ENCODE results near the gene RAB11FIP4. TPM values are rescaled to one million over a fixed set of nuclear protein-coding genes. Genes with fewer than 3 reads are reported as not detected.

Gene RAB11FIP4
- total and polyA plus RNA-seq, 2 donors (not counting 1 experiment from before 2014, with no cell fraction given), result 17.0 to 70.5 TPM

GRCh38 chr17:31585280-31585630, 193.8 kb downstream of the RAB11FIP4 start:
- Histone ChIP-seq H3K9ac (ENCODE audit: low read length) (no peak overlapping the region), H3K4me1 (ENCODE audit: control insufficient read depth in 2 of 2, insufficient read depth in 2 of 2, low read length in 2 of 2) (peaks cover 10 to 16% of the 10 kb centered on the region in 2 donors), H3K36me3 (replicated peaks in 1 of 2; ENCODE audit: control extremely low read depth in 1 of 2, control insufficient read depth in 1 of 2, extremely low read depth in 1 of 2, insufficient read depth in 2 of 2, low read length in 1 of 2) (no peaks in the 10 kb centered on the region), H3K4me3 (ENCODE audit: control extremely low read depth in 1 of 5, extremely low read depth in 1 of 5, insufficient read depth in 1 of 5, low read depth in 2 of 5, low read length in 4 of 5) (no peak overlapping the region), H3K9me3 (ENCODE audit: control extremely low read depth in 1 of 3, control insufficient read depth in 2 of 3, insufficient read depth in 1 of 3, low read length in 2 of 3) (peaks cover 0 to 3% (median 0%) of the 10 kb centered on the region in 3 donors), H3K79me2 (ENCODE audit: control insufficient read depth, insufficient read depth, low read length) (no peaks in the 10 kb centered on the region), H3K27ac (ENCODE audit: low read length in 2 of 2) (no peak overlapping the region), H3K4me2 (replicated peaks; ENCODE audit: low read depth, low read length, poor library complexity, severe bottlenecking) (no peak overlapping the region), H3K27me3 (replicated peaks in 1 of 4; ENCODE audit: control extremely low read depth in 1 of 4, control insufficient read depth in 3 of 4, insufficient read depth in 4 of 4, low read length in 3 of 4) (no peaks in the 10 kb centered on the region), H2AFZ (ENCODE audit: insufficient read depth, low read depth, low read length, poor library complexity, severe bottlenecking) (no peak overlapping the region), H4K20me1 (ENCODE audit: control insufficient read depth, insufficient read depth, low read length, poor library complexity, severe bottlenecking) (no peaks in the 10 kb centered on the region)
- 94% methylated on average over 5 of the region's 6 CpGs for WGBS (ENCODE audit: insufficient coverage)
- DNase-seq, result no peak
- intact Hi-C loops (cut with micrococcal nuclease), result no loop called here
- no peak for ATAC-seq (ENCODE audit: low read depth)
- ChIA-PET POLR2A (no interaction called here), CTCF (no interaction called here)
- H3K27me3 Mint-ChIP-seq, result no peaks in the 10 kb centered on the region
- no peaks in the 10 kb centered on the region for H3K9me3 Mint-ChIP-seq (ENCODE audit: insufficient read depth)
- TF ChIP-seq EZH2 (IDR thresholded peaks at IDR 0.05; ENCODE audit: borderline replicate concordance, insufficient read depth, low read depth, low read length, poor library complexity, severe bottlenecking) (no peak), CTCF (IDR thresholded peaks at IDR 0.05) (no peak)
- H3K4me1 Mint-ChIP-seq, result peaks cover 15% of the 10 kb centered on the region
- no peak overlapping the region for H3K27ac Mint-ChIP-seq
- H3K4me3 Mint-ChIP-seq, result no peak overlapping the region

- no peak overlapping the region for H3K27ac Mint-ChIP-seq
- Histone ChIP-seq H3K9me3 (ENCODE audit: control extremely low read depth in 1 of 3, control insufficient read depth in 2 of 3, insufficient read depth in 1 of 3, low read length in 2 of 3) (no peaks in the 10 kb centered on the region), H3K9ac (ENCODE audit: low read length) (no peak overlapping the region), H3K4me1 (ENCODE audit: control insufficient read depth in 2 of 2, insufficient read depth in 2 of 2, low read length in 2 of 2) (peaks cover 8% of the 10 kb centered on the region in 2 donors), H3K79me2 (ENCODE audit: control insufficient read depth, insufficient read depth, low read length) (no peaks in the 10 kb centered on the region), H3K36me3 (replicated peaks in 1 of 2; ENCODE audit: control extremely low read depth in 1 of 2, control insufficient read depth in 1 of 2, extremely low read depth in 1 of 2, insufficient read depth in 2 of 2, low read length in 1 of 2) (no peaks in the 10 kb centered on the region), H3K27ac (ENCODE audit: low read length in 2 of 2) (no peak overlapping the region), H3K4me3 (ENCODE audit: control extremely low read depth in 1 of 5, extremely low read depth in 1 of 5, insufficient read depth in 1 of 5, low read depth in 2 of 5, low read length in 4 of 5) (no peak overlapping the region), H4K20me1 (ENCODE audit: control insufficient read depth, insufficient read depth, low read length, poor library complexity, severe bottlenecking) (no peaks in the 10 kb centered on the region), H2AFZ (ENCODE audit: insufficient read depth, low read depth, low read length, poor library complexity, severe bottlenecking) (no peak overlapping the region), H3K27me3 (replicated peaks in 1 of 4; ENCODE audit: control extremely low read depth in 1 of 4, control insufficient read depth in 3 of 4, insufficient read depth in 4 of 4, low read length in 3 of 4) (no peaks in the 10 kb centered on the region), H3K4me2 (replicated peaks; ENCODE audit: low read depth, low read length, poor library complexity, severe bottlenecking) (no peak overlapping the region)
- ATAC-seq (ENCODE audit: low read depth) (no peak), DNase-seq (no peak)
- WGBS (ENCODE audit: insufficient coverage), result 64% methylated on average over 5 of the region's 5 CpGs
- TF ChIP-seq EZH2 (IDR thresholded peaks at IDR 0.05; ENCODE audit: borderline replicate concordance, insufficient read depth, low read depth, low read length, poor library complexity, severe bottlenecking) (no peak), CTCF (IDR thresholded peaks at IDR 0.05) (no peak)
- H3K27me3 Mint-ChIP-seq, result no peaks in the 10 kb centered on the region
- ChIA-PET POLR2A (no interaction called here), CTCF (no interaction called here)
- intact Hi-C loops (cut with micrococcal nuclease), result no loop called here
- H3K4me1 Mint-ChIP-seq, result peaks cover 10% of the 10 kb centered on the region
- H3K9me3 Mint-ChIP-seq (ENCODE audit: insufficient read depth), result no peaks in the 10 kb centered on the region
- no peak overlapping the region for H3K4me3 Mint-ChIP-seq
Measured at GRCh38 chr17:31586946-31587345, 195.5 kb downstream of the RAB11FIP4 start.
